KOPT-K1 (cell line): Measurements from ENCODE around the gene VWA2.
"Not testable (repeated sequence)": the region's sequence is repeated elsewhere in the genome, so short reads cannot be mapped to it uniquely, and the experiment has no call there.

Experiments
- H3K27ac ChIP-seq: fragments of 200-600 bp; sonication (generic); 2 replicates; pipeline ENCODE4 v1.5.1; 2016; ENCODE audit warnings: antibody characterized with exemption, mild to moderate bottlenecking, low read depth, low read length; ENCODE audit not compliant: poor library complexity, severe bottlenecking
- H3K36me3 ChIP-seq: fragments of 200-600 bp; sonication (generic); 2 replicates; pipeline ENCODE4 v1.5.1; 2017; ENCODE audit warnings: antibody characterized with exemption, mild to moderate bottlenecking, low read length, moderate library complexity; ENCODE audit not compliant: insufficient read depth
- H3K9me3 ChIP-seq: fragments of 200-600 bp; sonication (generic); 2 replicates; pipeline ENCODE4 v1.5.1; 2017; ENCODE audit warnings: antibody characterized with exemption, low read length, mild to moderate bottlenecking; ENCODE audit not compliant: insufficient read depth, poor library complexity, severe bottlenecking

Gene VWA2

DNA sequence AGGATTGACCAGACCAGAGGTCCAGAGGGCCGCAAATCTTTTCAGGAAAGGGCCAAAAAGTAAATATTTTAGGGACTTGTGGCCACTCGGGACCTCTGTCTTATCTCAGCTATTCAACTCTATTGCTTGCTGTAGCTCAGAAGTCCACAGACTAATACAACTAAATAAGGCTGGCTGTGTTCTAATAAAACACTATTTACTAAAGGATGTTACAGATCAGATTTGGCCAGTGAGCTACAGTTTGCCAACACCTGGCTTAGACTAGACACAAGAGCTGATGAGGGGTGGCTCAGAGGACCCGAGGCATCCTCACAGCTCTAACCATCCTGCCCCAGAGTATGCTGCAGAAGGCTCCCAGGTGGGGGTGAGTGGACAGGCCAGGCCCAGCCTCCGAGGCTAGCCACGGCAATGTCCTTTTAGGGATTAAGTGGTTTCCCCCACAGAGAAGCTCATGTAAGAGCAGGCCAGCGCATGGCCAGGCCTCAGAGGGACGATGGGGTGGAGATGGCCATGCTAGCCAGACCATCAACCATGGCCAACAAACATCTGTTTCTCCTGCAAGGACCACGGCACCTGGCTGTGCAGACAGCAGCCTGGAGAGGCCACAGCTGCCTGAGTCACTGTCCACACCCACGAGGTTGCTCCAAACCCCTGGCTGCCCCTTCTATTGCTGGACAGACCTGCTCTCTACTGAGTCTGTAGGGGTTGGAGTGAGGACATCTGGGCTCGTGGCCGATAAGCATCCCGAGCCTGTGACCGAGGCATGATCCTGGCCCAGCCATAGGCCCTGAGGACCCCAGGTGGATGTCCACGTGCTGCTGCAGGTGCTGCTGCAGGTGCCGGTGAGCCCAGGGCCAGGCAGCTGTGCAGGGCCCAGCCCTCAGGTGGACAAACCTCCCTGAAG is 88.7 kb downstream of the VWA2 start:
- no peak overlapping the region for H3K27ac ChIP-seq
- H3K9me3 ChIP-seq, result no peaks in the 10 kb centered on the region
- H3K36me3 ChIP-seq, result no peaks in the 10 kb centered on the region

DNA sequence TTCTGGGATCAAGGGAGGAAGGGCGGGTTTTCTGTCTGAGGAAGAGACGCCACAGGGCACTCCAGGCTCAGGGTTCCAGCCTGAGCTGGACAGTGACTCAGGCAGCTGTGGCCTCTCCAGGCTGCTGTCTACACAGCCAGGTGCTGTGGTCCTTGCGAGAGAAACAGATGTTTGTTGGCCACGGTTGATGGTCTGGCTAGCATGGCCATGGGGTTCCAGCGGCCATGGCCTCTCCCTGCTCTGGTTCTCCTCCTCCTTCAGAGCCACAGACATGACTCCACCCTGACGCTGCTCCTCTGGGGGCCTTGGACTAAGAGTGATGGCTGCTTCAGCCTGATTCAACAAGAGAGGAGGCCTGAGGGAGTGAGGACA is 89.4 kb downstream of the VWA2 start:
- Histone ChIP-seq H3K27ac (no peak overlapping the region), H3K36me3 (no peaks in the 10 kb centered on the region), H3K9me3 (no peaks in the 10 kb centered on the region)

DNA sequence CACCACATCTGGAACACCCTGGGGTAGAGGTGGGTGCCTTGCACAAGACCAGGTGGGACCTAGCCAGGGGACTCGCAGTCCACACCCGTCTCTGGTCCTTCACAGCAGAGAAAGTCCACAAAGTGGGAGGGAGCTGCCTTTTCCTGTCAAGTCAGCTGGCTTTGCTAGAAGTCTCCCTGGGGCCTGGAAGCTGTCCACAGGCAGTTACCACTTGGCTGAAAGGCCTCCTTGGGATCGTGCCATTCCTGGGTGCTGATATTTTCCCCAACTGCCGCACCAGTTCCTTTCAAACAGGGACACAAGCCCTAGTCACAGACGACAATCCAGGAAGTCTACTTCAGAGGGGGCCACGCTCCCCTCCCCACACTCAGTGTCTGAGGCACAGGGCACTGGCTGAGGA is 89.8 kb downstream of the VWA2 start:
- no peaks in the 10 kb centered on the region for H3K36me3 ChIP-seq
- H3K27ac ChIP-seq, result no peak overlapping the region
- H3K9me3 ChIP-seq, result no peaks in the 10 kb centered on the region

DNA sequence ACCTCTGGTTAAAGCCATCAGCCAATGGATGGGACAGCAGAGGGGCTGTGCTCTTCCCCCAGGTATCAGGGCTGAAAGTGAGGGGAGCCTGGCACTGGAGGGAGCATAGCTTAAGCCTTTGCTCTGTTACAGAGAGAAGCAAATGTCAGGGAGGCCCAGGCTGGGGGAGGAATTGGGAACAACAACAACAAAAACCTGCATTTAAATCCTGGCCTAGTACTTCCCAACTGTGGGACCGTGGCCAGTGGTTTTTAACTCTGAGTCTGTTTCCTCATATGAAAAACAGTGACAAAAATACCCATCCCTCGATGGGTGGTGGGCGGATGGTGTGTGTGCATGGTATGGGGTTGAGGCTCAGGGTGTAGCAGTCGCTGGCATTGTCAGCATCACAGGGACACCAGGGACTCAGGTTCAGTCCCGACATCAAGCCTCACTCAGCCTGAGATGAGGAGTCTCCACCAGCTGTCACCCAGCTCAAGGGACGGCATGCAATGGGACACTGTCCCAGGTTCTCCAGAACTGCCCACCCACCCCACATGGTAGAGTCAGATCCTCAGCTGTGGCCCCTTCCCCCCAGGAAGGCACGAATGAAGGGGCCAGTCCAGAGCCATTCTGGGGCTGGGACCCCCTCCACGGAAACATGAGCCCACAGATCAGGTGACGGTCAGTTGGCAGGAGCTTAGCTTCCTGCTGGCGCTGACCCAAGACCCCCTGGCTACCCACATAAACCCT is 90.7 kb downstream of the VWA2 start:
- H3K9me3 ChIP-seq, result no peaks in the 10 kb centered on the region
- H3K27ac ChIP-seq, result no peak overlapping the region
- H3K36me3 ChIP-seq, result no peaks in the 10 kb centered on the region

DNA sequence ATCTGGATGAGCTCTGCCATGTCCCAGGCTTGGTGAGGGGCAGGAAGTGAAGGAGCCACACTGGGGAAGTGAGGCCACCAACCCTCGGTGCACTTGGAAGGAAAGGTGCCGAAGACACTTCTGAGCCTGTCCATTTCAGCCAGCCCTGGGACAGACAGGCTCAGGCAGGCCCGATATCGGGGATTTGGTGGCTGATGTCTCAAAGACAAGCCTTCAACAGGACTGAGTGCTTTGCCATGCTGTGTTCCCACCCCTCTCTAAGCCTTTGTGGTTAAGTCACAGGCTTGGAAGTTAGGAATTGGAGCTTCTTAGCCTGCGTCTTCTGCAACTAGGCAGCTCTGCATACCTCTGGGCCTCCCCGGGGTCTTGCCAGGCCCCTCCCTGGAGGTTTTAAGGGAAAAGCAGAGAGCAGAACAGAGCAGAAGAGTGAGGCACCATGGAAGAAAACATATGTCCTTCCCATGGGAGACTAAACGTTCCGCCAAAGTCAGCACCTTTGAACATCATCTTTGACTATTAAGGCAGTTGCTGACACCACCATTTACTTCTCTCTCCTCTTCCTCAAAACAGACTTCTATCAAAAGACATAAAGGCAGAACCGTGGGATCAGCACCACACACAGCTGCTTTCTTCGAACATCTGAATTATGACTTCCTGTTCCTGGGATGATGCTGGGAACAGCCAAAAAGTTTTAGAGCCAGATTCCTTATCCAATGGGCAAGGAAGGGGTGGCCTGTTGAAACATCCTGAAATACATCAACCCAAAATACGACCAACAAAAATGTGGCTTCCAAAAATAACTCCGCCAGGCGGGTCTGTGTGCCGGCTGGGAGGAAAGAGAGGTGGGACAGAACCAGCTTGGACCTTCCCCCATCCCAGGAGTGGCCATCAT is 93.5 kb downstream of the VWA2 start:
- no peaks in the 10 kb centered on the region for H3K36me3 ChIP-seq
- H3K9me3 ChIP-seq, result no peaks in the 10 kb centered on the region
- H3K27ac ChIP-seq, result no peak overlapping the region

DNA sequence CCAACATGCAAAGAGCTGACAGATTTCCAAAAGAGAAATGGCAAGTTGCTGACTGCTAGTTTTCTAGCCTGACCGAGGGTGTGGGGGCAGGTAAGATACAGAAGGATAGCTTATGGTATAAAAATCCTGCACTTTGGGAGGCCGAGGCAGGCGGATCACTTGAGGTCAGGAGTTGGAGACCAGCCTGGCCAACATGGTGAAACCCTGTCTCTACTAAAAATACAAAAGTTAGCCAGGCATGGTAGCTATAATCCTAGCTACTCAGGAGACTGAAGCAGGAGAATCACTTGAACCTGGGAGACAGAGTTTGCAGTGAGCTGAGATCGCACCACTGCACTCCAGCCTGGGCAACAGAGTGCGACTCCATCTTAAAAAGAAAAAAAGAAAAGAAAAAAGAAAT is 94.4 kb downstream of the VWA2 start:
- H3K36me3 ChIP-seq, H3K9me3 ChIP-seq, H3K27ac ChIP-seq: not testable (repeated sequence)

DNA sequence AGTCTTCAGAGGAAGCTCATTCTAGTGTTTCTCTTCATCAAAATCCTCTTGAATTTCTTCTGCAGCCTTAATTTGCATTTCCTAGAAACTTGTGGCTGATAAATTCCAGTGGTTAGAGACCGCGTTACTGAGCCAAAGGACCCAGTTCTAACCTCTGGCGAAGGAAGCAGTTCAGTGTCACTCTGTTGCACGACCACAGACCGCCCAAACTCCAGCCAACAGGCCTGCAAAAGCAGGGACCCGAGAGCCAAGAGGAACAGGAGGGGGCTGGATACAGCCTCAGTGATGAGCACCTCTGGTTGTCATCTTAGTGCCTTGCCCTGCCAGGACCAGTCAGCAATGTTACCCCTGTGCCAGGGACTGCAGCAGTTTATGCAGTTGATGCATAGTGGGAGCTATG is 95.2 kb downstream of the VWA2 start:
- Histone ChIP-seq H3K36me3 (no peaks in the 10 kb centered on the region), H3K9me3 (no peaks in the 10 kb centered on the region), H3K27ac (no peak overlapping the region)

DNA sequence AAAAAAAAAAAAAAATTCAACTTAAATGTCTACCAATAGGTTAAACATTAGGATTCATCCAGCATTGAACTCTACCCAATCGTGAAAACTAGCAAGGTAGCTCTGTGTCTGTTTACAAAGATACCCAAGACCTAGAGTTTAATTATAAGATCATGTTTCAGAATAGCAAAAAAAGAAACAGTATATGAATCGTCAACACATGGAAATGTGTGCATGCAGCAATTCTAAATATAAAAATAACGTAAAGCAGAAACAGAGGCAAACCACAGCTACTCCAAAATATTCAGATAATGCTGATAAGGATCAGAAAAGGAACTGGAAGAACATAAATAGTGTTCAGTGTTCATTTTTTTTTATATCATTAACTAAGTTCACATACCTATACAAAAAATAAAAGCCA is 96.6 kb downstream of the VWA2 start:
- Histone ChIP-seq H3K9me3 (no peaks in the 10 kb centered on the region), H3K27ac (no peak overlapping the region), H3K36me3 (no peaks in the 10 kb centered on the region)

DNA sequence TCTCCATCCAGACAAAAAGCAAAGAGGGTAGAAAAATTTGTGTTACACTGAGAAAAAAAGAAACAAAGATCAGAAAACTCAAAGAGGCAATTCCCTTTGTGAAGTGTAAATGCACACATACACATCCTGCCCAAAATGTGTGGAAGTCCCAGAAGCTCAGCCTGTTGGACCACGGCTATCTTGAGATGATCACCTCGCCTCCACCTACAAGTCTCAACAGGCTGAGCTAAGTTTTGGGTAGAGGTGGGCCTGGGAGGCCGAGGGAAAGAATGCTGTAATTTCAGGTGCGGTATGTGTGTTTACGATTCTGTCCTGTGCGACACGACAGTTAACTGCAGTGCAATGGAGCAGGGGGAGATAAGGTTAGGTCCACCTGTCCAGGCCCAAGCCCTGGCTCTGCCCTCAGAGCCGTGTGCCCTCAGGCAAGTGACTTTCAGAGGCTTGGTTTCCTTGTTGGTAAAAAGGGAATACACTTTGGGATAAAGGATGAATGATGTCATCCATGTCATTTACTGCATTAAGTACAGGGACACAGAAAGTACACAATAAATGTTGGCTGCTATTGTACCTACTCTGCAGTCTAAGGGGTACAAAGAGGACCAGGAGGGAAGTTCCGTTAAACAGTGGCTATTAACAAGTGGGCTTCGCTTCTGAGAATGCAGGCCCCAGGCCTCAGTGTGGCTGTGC is 97.9 kb downstream of the VWA2 start:
- no peaks in the 10 kb centered on the region for H3K36me3 ChIP-seq

DNA sequence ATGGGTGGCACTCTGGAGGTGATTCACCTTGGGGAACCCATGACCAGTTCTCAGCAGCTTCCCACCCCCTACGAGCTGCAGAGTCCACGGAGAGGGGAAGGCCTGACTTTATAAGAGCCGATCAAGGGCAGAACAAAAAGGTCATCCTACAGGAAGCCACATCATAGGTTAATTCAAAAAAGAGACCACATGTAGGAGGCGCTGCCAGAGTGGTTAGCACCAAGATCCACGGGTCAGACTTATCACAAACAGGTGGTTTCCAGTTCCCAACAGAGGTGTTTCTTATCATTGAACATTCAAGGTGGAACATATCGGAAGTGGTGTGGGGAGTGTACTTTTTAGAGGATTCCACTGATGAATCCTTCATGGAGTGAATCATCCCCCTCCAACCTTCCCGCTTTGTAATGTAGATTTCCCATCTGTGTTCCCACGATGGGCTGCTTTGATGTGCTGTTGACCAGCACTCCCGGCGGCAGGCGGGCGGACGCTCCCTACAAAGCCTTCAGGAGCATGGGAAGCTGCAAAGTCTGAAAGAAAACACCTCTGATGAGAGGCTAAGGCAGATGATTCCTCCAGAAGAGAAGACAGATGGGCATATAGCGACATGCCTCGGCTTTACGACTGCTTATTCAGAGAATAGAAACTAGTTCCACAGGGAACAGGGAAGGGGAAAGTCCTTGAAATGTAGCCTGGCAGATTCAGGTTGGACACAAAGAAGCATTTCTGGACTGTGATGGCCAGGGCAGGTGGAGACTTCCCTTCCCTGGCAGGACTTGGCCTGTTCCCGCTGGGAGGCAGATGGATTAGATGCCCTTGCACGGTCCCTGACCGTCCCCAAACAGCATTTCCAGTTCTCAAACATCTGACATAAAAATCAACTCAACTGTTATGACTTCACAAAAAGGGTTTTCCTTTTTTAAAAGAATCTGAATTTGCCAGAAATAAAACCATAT is 98.7 kb downstream of the VWA2 start:
- H3K36me3 ChIP-seq, result no peaks in the 10 kb centered on the region
- H3K9me3 ChIP-seq, result no peaks in the 10 kb centered on the region
- no peak overlapping the region for H3K27ac ChIP-seq

More for the DNA sequence above, 97.9 kb downstream of the VWA2 start:
- Histone ChIP-seq H3K9me3 (no peaks in the 10 kb centered on the region), H3K27ac (no peak overlapping the region)

DNA sequence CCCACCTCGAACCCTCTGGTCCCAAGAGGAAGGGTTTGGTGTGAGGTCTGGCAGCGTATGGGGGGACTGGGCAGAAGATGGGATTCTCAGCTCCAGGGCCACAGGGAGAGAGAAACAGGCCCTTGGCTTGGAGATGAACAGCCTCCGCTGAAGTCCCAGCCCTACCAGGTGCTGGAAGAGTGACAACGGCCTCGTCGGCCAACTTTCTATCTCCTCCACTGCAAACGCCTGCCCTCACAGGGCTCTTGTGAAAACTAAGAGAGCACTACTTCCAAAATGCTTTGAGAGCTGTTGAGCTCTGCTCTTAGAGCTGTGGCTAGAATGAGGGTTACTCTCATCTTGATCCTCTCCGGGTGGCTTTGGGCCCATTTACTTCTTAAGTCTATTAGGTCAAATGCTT is 101.8 kb downstream of the VWA2 start:
- Histone ChIP-seq H3K36me3 (no peaks in the 10 kb centered on the region), H3K27ac (no peak overlapping the region), H3K9me3 (no peaks in the 10 kb centered on the region)
